PFSK-1 (cell line): ENCODE data around the gene RIC8A. TPM values are rescaled to one million over a fixed set of nuclear protein-coding genes. Genes with fewer than 3 reads are reported as not detected.
"Not testable (repeated sequence)": the region's sequence is repeated elsewhere in the genome, so short reads cannot be mapped to it uniquely, and the experiment has no call there.

Experiments
- FOXP2 ChIP-seq: optimal IDR thresholded peaks from 2 replicates; pipeline ENCODE3; 2011; ENCODE audit warnings: borderline replicate concordance, control low read depth, inconsistent platforms; ENCODE audit not compliant: insufficient read depth; ENCODE audit errors: extremely low read length, extremely low read depth
- POLR2AphosphoS5 ChIP-seq: IDR thresholded peaks from 2 replicates; pipeline ENCODE4 v1.6.1; 2012; ENCODE audit warnings: low read depth, mild to moderate bottlenecking, control low read depth, low read length, moderate library complexity
- SIN3A ChIP-seq: IDR thresholded peaks from 2 replicates; pipeline ENCODE4 v1.6.1; 2012; ENCODE audit warnings: mild to moderate bottlenecking, low read length, moderate library complexity, borderline replicate concordance; ENCODE audit not compliant: insufficient read depth
- TAF1 ChIP-seq: IDR thresholded peaks from 2 replicates; pipeline ENCODE4 v1.6.1; 2012; ENCODE audit warnings: low read length, control low read depth, borderline replicate concordance; ENCODE audit not compliant: insufficient read depth
- polyA plus RNA-seq: library from polyadenylated mRNA; unstranded; fragments of >200 nt; gene quantifications from one replicate; pipeline ENCODE4 v1.2.1, GENCODE V29; 2012; ENCODE audit warnings: low read depth, missing spikeins; ENCODE audit not compliant: insufficient read length
- TF ChIP-seq, protein P1 (sequence below), 2 experiments: IDR thresholded peaks; 2 replicates each; pipeline versions ENCODE4 v1.6.1 to v1.8.0; 2011 to 2012; ENCODE audit warnings: low read depth in 2 of 2, low read length in 2 of 2, control low read depth in 1 of 2, inconsistent platforms in 1 of 2, mild to moderate bottlenecking in 1 of 2, moderate library complexity in 1 of 2; ENCODE audit not compliant: insufficient read depth in 1 of 2

The RIC8A gene
- 291 TPM for polyA plus RNA-seq

DNA sequence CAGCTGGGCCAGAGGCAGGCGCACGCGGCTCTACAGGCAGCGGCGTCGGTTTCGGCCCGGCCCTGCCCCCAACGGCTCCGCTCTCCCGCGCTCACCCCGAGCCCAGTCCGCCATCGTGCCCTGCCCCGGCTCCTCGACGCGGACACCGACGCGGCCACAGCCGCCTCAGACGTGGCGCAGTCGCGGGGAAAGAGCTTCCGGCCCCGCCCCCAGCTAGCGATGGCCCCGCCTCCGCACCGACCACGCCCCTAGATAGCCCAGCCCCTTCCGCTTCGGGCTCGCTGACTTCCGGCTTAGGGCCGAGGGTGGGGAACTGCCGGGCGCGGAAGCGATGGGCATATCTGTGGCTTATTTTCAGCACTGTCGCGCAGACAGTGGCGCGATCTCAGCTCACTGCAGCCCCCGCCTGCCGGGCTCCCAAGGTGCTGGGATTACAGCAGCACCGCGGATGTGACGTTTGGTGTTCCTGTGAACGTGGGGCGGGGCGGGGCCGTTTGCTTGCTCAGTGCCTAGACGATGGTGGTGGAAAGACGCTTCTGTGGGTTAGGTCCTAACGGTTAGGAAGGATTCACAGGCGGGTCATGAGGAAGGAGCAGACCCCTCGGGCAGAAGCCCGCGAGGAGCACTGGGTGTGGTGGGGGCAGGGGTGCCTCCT, at the start of gene RIC8A, which contains the start of gene BET1L:
TSS of gene RIC8A (plus strand) at position 501 of the 655 bp plus-strand sequence. CDS start 1,147 bp downstream, outside the sequence.
TSS of gene BET1L (minus strand) at position 192 of the 655 bp plus-strand sequence. CDS start at position 114, 78 bp downstream.
- TF ChIP-seq SIN3A, result peak; percentile 41; the same call in 1 of the 2 replicates
- peak; percentile 71; the same call in 1 of the 2 replicates for TF ChIP-seq POLR2AphosphoS5
- peak; percentile 99 for TF ChIP-seq TAF1
- TF ChIP-seq, protein P1, sequence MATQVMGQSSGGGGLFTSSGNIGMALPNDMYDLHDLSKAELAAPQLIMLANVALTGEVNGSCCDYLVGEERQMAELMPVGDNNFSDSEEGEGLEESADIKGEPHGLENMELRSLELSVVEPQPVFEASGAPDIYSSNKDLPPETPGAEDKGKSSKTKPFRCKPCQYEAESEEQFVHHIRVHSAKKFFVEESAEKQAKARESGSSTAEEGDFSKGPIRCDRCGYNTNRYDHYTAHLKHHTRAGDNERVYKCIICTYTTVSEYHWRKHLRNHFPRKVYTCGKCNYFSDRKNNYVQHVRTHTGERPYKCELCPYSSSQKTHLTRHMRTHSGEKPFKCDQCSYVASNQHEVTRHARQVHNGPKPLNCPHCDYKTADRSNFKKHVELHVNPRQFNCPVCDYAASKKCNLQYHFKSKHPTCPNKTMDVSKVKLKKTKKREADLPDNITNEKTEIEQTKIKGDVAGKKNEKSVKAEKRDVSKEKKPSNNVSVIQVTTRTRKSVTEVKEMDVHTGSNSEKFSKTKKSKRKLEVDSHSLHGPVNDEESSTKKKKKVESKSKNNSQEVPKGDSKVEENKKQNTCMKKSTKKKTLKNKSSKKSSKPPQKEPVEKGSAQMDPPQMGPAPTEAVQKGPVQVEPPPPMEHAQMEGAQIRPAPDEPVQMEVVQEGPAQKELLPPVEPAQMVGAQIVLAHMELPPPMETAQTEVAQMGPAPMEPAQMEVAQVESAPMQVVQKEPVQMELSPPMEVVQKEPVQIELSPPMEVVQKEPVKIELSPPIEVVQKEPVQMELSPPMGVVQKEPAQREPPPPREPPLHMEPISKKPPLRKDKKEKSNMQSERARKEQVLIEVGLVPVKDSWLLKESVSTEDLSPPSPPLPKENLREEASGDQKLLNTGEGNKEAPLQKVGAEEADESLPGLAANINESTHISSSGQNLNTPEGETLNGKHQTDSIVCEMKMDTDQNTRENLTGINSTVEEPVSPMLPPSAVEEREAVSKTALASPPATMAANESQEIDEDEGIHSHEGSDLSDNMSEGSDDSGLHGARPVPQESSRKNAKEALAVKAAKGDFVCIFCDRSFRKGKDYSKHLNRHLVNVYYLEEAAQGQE (IDR thresholded peaks at IDR 0.05; ENCODE audit: insufficient read depth in 1 of 2, low read depth in 2 of 2, low read length in 2 of 2), result peak in 1 of 2 experiments; percentile 72; a peak in 2 of 4 replicates
- no peak for TF ChIP-seq FOXP2

DNA sequence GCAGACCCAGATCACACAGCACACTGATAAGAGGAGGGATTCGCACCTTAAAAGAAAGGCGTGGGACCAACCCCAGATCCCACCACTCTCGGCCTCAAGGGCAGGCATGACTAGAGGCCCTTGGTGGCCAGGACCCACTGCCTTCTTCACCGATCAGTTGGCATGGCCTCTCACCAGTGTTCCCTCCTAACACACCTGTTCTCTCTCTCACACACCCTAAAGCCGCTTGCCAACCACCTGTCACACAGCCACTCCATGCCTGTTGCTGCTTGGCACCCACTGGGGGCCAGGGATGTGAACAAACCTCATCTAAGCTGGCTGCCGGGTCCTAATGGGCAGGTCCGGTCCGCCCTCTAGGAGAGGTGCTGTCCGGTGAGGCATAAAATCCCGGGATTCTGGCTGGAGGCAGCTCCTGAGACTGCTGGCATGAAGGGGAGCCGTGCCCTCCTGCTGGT, 14.8 kb upstream of the RIC8A start, which contains the start of gene SCGB1C1:
TSS of gene SCGB1C1 (plus strand) at position 405 of the 455 bp plus-strand sequence. CDS start at position 427, 22 bp downstream.
- not testable (repeated sequence) for TF ChIP-seq TAF1, SIN3A, POLR2AphosphoS5

DNA sequence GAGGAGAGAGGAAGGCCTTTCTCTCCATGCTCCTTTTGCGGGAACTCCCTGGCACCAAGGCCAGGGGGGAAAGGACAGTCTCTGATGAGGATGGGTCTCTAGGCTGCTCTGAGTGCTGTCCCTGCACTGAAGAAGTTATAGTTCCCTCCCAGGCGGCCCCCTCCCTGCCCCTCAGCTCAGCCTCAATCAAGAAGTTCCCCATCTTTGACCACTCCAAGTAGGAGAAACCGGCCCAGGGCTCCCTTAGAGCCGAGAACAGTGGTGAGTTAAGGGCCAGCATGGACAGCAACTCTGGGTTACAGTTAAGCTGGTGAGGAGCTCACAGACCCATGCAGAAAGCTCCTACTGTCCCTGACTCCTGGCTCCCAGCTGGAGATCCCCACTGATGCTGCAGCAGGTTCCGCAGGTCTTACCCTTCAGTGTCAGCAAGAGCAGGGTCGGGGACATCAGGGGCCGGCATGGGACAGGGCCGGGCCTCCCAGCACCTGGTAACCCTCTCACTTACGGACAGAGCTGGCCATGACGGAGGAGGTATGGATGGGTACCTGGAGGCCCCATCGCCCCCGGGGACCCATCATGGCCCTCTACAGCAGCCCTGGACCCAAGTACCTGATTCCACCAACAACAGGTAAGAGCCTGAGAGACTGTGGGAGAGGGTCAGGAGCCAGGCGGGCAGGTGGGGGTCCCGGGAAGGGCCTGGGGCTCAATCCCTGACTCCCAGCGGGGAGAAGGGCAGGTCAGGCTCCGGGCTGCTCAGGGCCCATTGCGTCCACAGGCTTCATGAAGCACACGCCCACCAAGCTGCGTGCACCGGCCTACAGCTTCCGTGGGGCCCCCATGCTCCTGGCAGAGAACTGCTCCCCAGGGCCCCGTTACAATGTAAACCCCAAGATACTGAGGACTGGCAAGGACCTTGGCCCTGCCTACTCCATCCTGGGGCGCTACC, 10.4 kb upstream of the RIC8A start:
- no peak for TF ChIP-seq POLR2AphosphoS5
- no peak for TF ChIP-seq SIN3A
- TF ChIP-seq, protein P1 (IDR thresholded peaks at IDR 0.05; ENCODE audit: insufficient read depth in 1 of 2, low read depth in 2 of 2, low read length in 2 of 2), result no peak
- TF ChIP-seq FOXP2, result no peak
- no peak for TF ChIP-seq TAF1

DNA sequence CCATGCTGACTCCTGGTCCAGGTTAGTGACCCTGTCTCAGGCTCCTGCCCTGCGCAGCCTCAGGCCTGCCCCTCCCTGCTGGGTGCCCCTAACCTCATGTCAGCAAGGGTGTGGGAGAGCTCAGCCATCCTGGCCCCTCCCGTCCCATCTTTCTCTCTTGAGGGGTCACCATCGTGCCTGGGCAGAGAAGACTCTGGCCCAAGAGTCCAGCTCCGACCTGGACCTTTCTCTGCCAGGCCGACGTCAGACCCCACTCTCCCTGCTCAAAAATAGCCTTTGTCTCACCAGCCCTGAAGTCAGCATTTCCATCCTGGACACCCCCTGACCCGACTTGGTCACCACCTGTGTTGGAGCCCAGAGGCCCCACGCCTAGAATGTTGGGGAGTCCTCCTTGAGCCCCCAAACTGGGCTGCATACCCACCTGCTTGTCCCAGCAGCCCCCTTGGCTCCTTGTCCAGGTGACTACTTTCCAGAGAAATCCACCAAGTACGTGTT, 9.7 kb upstream of the RIC8A start:
- TF ChIP-seq, protein P1 (IDR thresholded peaks at IDR 0.05; ENCODE audit: insufficient read depth in 1 of 2, low read depth in 2 of 2, low read length in 2 of 2), result no peak
- TF ChIP-seq FOXP2 (no peak), POLR2AphosphoS5 (no peak), SIN3A (no peak), TAF1 (no peak)

DNA sequence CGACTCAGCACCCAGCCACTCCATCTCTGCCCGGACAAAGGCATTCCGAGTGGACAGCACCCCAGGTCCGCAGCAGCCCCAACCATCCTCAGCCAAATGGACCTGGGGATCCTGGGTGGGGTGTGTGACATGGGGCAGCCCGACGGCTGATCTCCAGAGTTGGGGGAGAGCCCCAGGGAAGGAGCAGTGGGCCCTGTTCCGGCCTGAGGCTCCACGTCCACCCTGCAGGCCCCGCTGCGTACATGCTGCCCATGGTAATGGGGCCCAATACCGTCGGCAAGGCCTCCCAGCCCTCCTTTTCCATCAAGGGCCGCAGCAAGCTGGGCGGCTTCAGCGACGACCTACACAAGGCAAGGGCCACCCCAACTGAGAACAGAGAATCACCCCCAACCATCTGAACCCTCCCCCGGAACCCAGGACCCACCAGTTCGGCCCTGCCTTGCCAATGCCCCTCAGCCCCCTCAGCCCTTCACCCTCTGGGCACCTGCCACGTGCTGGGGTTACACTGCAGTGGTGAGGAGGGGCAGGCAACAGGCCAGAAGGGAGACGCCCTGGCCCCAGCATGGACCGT, 9.2 kb upstream of the RIC8A start:
- TF ChIP-seq SIN3A (no peak), TAF1 (no peak), POLR2AphosphoS5 (no peak), FOXP2 (no peak)
- TF ChIP-seq, protein P1 (IDR thresholded peaks at IDR 0.05; ENCODE audit: insufficient read depth in 1 of 2, low read depth in 2 of 2, low read length in 2 of 2), result no peak
